GM08714 (cell line): ENCODE results near the gene DDI1.

Experiments used
- H3K4me3 ChIP-seq: fragments of 200-500 bp; sonication (Bioruptor generic); 2 replicates; pipeline ENCODE4 v1.5.1; 2014; ENCODE audit warnings: mild to moderate bottlenecking, low read length, inconsistent platforms
- ZNF274 ChIP-seq: IDR thresholded peaks from 2 replicates; pipeline ENCODE4 v1.6.1; 2012; ENCODE audit warnings: mild to moderate bottlenecking, low read depth, low read length

DDI1 gene

GRCh38 chr11:104036588-104036987 lies at the start of gene DDI1:
Gene DDI1, plus strand, starts transcription at chr11:104036640. Its CDS starts 183 bp downstream, at chr11:104036823.
- no peak for TF ChIP-seq ZNF274
- no peak within 1 kb of the TSS for H3K4me3 ChIP-seq

- TF ChIP-seq ZNF274, result no peak
- no peak overlapping the region for H3K4me3 ChIP-seq
Measured at GRCh38 chr11:103987629-103988594, 48.5 kb upstream of the DDI1 start.

DNA sequence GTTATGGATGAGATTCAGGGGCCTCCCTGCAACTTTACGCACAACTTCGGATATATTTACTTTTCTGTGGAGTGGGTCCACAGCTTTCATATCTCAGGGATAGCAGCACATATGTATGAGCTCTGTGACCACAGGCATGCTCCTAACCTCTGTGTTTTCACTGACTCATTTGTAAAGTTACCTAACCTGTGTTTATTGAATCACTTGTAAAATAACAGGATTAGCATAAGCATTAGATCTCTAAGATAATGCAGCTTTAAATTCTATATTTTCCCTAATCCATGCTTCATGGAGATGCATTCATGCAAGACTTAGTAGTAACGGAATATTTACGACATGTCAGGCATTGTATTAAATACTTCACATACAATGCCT lies 47.9 kb upstream of the DDI1 start:
- H3K4me3 ChIP-seq, result no peak overlapping the region
- no peak for TF ChIP-seq ZNF274

- H3K4me3 ChIP-seq, result no peak overlapping the region
- TF ChIP-seq ZNF274, result no peak
Measured at GRCh38 chr11:103993507-103993906, 42.9 kb upstream of the DDI1 start.

- H3K4me3 ChIP-seq, result no peak overlapping the region
- no peak for TF ChIP-seq ZNF274
Measured at GRCh38 chr11:103994094-103994493, 42.3 kb upstream of the DDI1 start.

DNA sequence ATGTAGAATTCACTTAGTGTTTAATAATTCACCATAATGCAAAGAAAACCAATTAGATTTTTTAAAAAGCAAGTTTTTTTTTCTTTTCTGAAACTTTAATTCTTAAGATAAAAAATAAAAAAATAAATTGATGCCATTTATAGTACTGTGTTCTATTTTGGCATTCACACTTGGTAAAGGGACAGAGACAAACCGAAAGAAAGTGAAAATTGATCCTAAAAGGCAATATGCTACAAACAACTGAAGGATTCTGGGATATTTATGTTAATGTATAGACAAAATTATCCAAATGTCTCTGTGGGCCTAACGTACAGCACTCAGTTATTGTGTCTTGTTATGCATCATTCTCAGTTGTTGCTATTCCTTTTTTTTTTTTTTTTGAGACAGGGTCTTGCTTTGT lies 41.9 kb upstream of the DDI1 start:
- no peak overlapping the region for H3K4me3 ChIP-seq
- no peak for TF ChIP-seq ZNF274

GRCh38 chr11:103995896-103996295 lies 40.5 kb upstream of the DDI1 start:
- H3K4me3 ChIP-seq, result no peak overlapping the region
- no peak for TF ChIP-seq ZNF274

GRCh38 chr11:103997082-103997481 lies 39.4 kb upstream of the DDI1 start:
- no peak for TF ChIP-seq ZNF274
- H3K4me3 ChIP-seq, result no peak overlapping the region

DNA sequence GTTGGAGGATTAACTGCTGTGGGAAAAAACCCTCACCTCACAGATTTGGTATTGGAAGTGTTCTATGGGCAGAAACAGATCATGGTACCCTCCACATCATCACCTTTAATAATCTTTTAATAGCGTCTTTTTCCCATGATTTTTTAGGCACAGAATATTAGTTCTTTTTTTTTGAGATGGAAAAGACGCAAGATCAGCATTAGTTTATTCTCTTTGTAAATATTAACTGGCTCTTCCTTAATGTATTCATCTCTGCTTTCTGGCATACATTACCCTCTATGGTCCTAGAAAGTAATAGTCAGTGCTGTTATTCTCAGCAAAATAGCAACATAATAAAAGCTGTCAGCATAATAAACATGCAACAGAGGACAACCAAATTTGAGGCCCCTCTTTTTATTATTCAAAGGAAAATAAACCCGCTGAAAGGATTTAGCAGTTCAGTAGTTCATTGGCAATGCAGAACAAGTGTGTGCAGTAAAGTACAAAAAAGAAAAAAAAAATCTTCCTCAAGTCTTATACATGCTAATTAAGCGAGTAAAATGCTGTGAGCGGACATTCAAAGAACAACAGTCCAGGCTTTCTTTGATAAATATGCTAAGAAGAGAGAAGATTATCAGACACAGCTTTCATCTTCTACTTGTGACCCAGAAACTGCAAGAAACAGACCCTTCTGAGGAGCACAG lies 37.5 kb upstream of the DDI1 start:
- H3K4me3 ChIP-seq, result no peak overlapping the region
- no peak for TF ChIP-seq ZNF274

DNA sequence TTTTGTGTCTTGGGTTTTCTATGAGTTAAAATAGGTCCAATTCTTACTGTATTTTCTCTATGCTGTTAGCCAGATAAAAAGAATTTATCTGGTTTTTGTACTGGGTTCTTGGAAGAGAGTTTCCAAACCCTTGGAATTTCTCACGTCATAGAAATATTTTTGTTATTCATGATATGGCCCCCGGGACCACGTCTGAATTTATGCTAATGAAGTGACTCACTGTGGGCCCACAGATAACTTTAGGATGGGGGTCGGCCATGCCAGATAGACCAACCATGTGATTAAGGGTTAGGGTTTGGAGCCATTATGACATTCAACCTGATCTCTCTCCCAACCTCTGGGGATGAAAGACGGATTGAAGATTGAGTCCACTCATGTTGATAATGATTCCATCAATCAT lies 35.6 kb upstream of the DDI1 start:
- H3K4me3 ChIP-seq, result no peak overlapping the region
- TF ChIP-seq ZNF274, result no peak

DNA sequence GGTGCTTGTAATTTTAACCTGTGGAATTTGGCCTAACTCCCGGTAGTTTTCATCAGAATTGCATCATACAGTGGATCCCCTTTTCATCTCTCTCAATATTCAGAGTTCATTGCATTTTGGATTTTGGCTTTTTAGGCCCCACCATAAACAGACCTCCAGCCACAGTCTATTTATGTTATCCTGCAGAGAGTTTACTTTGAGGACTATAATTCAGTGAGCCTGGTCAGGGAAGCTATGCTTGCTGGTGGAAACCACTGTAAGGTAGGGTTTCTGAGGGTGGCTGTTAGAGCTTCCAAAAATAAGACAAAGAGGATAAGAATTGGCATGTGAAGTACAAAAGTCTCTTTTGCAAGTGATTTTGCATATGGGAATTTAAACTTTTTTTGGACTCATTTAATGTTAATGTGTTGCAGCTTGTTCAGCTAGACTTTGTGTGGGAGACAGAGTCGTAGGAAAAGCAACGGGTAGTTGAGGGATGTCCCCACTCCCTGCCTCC lies 34.8 kb upstream of the DDI1 start:
- no peak for TF ChIP-seq ZNF274
- no peak overlapping the region for H3K4me3 ChIP-seq

- H3K4me3 ChIP-seq, result no peak overlapping the region
- no peak for TF ChIP-seq ZNF274
Measured at GRCh38 chr11:104003491-104003890, 32.9 kb upstream of the DDI1 start.

- H3K4me3 ChIP-seq, result no peak overlapping the region
- no peak for TF ChIP-seq ZNF274
Measured at GRCh38 chr11:104005234-104005855, 31.1 kb upstream of the DDI1 start.

GRCh38 chr11:104009744-104010143 lies 26.7 kb upstream of the DDI1 start:
- no peak overlapping the region for H3K4me3 ChIP-seq
- TF ChIP-seq ZNF274, result no peak
